SK-N-SH treated with all-trans-retinoic acid at 6 μM for 48 hours (cell line): ENCODE measurements around the gene USP15.
A peak's percentile ranks its signal among the peaks of the same experiment; 100 is the strongest.
"Not testable (repeated sequence)": the region's sequence is repeated elsewhere in the genome, so short reads cannot be mapped to it uniquely, and the experiment has no call there.

Source experiments
- ATAC-seq: fragments of 200-7000 bp; cut with Tn5 transposase; 3 replicates; pipeline ENCODE4 v1.9.1; 2020; ENCODE audit warnings: mild to moderate bottlenecking, moderate library complexity
- ARNTL ChIP-seq: fragments of 450-650 bp; formaldehyde crosslinking; IDR thresholded peaks from 2 replicates; pipeline ENCODE4 v1.5.0; 2020; ENCODE audit warnings: low read depth, mild to moderate bottlenecking, moderate library complexity, borderline replicate concordance
- CREB5 ChIP-seq: fragments of 250-450 bp; sonication (Bioruptor Pico); IDR thresholded peaks from 2 replicates; pipeline ENCODE4 v1.5.1; 2020; ENCODE audit warnings: low read depth, mild to moderate bottlenecking, moderate library complexity
- CSDC2 ChIP-seq: fragments of 250-450 bp; sonication (Bioruptor Pico); IDR thresholded peaks from 2 replicates; pipeline ENCODE4 v1.5.0; 2020; ENCODE audit warnings: mild to moderate bottlenecking, moderate library complexity
- ESRRG ChIP-seq: fragments of 250-450 bp; sonication (Bioruptor Pico); IDR thresholded peaks from 2 replicates; pipeline ENCODE4 v1.6.1; 2021; ENCODE audit warnings: mild to moderate bottlenecking
- GLIS3 ChIP-seq: fragments of 250-450 bp; sonication (Bioruptor Pico); IDR thresholded peaks from 2 replicates; pipeline ENCODE4 v1.5.0; 2020; ENCODE audit warnings: mild to moderate bottlenecking, moderate library complexity
- ISL1 ChIP-seq: fragments of 250-450 bp; sonication (Bioruptor Pico); IDR thresholded peaks from 2 replicates; pipeline ENCODE4 v2.1.2; 2022; ENCODE audit warnings: mild to moderate bottlenecking, moderate library complexity
- OSR1 ChIP-seq: fragments of 250-450 bp; sonication (Bioruptor Pico); IDR thresholded peaks from 2 replicates; pipeline ENCODE4 v1.8.0; 2022; ENCODE audit warnings: moderate library complexity, mild to moderate bottlenecking, inconsistent platforms
- PPARA ChIP-seq: fragments of 250-450 bp; sonication (Bioruptor Pico); IDR thresholded peaks from 2 replicates; pipeline ENCODE4 v1.5.0; 2020; ENCODE audit warnings: mild to moderate bottlenecking, borderline replicate concordance
- TCF4 ChIP-seq: fragments of 250-450 bp; sonication (Bioruptor Pico); IDR thresholded peaks from 2 replicates; pipeline ENCODE4 v1.8.0; 2021; ENCODE audit warnings: mild to moderate bottlenecking, moderate library complexity, borderline replicate concordance
- TOX ChIP-seq: fragments of 250-450 bp; sonication (Bioruptor Pico); IDR thresholded peaks from 2 replicates; pipeline ENCODE4 v1.8.0; 2021; ENCODE audit warnings: mild to moderate bottlenecking, moderate library complexity, borderline replicate concordance
- ZC3H10 ChIP-seq: fragments of 250-450 bp; sonication (Bioruptor Pico); IDR thresholded peaks from 2 replicates; pipeline ENCODE4 v1.5.1; 2021; ENCODE audit warnings: mild to moderate bottlenecking, moderate library complexity
- ZFP3 ChIP-seq: fragments of 250-450 bp; sonication (Bioruptor Pico); IDR thresholded peaks from 2 replicates; pipeline ENCODE4 v1.5.0; 2020; ENCODE audit warnings: mild to moderate bottlenecking, moderate library complexity
- ZFP30 ChIP-seq: fragments of 450-650 bp; formaldehyde crosslinking; IDR thresholded peaks from 2 replicates; pipeline ENCODE4 v1.5.0; 2022; ENCODE audit warnings: mild to moderate bottlenecking, moderate library complexity
- ZNF565 ChIP-seq: fragments of 450-650 bp; formaldehyde crosslinking; conservative IDR thresholded peaks from 2 replicates; pipeline ENCODE4 v1.5.0; 2020; ENCODE audit warnings: low read depth, mild to moderate bottlenecking, moderate library complexity
- ZNF70 ChIP-seq: fragments of 450-650 bp; formaldehyde crosslinking; IDR thresholded peaks from 2 replicates; pipeline ENCODE4 v1.5.0; 2020; ENCODE audit warnings: mild to moderate bottlenecking, moderate library complexity
- ZNF8 ChIP-seq: fragments of 450-650 bp; formaldehyde crosslinking; IDR thresholded peaks from 2 replicates; pipeline ENCODE4 v1.5.0; 2020; ENCODE audit warnings: mild to moderate bottlenecking, moderate library complexity
- TF ChIP-seq, protein P1 (sequence below): fragments of 250-450 bp; sonication (Bioruptor Pico); IDR thresholded peaks from 2 replicates; pipeline ENCODE4 v1.5.0; 2020; ENCODE audit warnings: mild to moderate bottlenecking, moderate library complexity
- TF ChIP-seq, protein P2 (sequence below): fragments of 250-450 bp; sonication (Bioruptor Pico); IDR thresholded peaks from 2 replicates; pipeline ENCODE4 v1.8.0; 2020; ENCODE audit warnings: mild to moderate bottlenecking, moderate library complexity, borderline replicate concordance
- TF ChIP-seq, protein P3 (sequence below): fragments of 250-450 bp; sonication (Bioruptor Pico); IDR thresholded peaks from 2 replicates; pipeline ENCODE4 v1.5.1; 2021; ENCODE audit warnings: mild to moderate bottlenecking, moderate library complexity

USP15 gene

DNA sequence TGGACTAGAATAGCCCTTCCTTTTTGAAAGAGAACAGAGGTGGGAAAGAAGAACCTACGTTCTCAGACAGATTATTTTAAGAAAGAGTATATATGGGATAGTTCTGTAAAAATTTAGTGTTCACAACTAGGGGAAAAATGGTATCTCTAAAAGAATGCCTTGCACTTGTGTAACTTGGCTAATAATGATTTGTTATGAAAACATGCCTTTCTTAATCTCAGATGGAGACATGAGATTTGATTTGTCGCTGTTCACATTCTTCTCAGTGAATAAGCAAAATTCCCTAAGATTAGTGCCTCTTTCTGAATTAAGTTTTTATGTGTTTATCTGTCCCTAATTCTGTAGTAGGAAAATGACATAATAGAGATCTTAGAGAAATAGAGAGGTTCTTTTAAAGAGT, 100.8 kb downstream of the USP15 start:
- ATAC-seq: no peak
- TF ChIP-seq GLIS3 (no peak), ZFP30 (no peak), CREB5 (CRISPR knock-in tag) (no peak), ISL1 (CRISPR knock-in tag) (peak; percentile 74), PPARA (CRISPR knock-in tag) (no peak), ESRRG (CRISPR knock-in tag) (no peak), TCF4 (CRISPR knock-in tag) (no peak)
- TF ChIP-seq, protein P1, sequence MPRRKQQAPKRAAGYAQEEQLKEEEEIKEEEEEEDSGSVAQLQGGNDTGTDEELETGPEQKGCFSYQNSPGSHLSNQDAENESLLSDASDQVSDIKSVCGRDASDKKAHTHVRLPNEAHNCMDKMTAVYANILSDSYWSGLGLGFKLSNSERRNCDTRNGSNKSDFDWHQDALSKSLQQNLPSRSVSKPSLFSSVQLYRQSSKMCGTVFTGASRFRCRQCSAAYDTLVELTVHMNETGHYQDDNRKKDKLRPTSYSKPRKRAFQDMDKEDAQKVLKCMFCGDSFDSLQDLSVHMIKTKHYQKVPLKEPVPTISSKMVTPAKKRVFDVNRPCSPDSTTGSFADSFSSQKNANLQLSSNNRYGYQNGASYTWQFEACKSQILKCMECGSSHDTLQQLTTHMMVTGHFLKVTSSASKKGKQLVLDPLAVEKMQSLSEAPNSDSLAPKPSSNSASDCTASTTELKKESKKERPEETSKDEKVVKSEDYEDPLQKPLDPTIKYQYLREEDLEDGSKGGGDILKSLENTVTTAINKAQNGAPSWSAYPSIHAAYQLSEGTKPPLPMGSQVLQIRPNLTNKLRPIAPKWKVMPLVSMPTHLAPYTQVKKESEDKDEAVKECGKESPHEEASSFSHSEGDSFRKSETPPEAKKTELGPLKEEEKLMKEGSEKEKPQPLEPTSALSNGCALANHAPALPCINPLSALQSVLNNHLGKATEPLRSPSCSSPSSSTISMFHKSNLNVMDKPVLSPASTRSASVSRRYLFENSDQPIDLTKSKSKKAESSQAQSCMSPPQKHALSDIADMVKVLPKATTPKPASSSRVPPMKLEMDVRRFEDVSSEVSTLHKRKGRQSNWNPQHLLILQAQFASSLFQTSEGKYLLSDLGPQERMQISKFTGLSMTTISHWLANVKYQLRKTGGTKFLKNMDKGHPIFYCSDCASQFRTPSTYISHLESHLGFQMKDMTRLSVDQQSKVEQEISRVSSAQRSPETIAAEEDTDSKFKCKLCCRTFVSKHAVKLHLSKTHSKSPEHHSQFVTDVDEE (CRISPR knock-in tag): no peak

- no peak for ATAC-seq
These were observed 103.3 kb downstream of the USP15 start for GRCh38 chr12:62363506-62363905.

DNA sequence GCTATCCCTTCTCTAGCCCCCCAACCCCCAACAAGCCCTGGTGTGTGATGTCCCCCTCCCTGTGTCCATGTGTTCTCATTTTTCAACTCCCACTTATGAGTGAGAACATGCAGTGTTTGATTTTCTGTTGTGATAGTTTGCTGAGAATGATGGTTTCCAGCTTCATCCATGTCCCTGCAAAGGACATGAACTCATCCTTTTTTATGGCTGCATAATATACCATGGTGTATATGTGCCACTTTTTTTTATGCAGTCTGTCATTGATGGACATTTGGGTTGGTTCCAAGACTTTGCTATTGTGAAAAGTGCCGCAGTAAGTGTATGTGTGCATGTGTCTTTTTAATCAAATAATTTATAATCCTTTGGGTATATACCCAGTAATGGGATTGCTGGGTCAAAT, 104.5 kb downstream of the USP15 start:
- not testable (repeated sequence) for ATAC-seq

More at GRCh38 chr12:62363506-62363905, 103.3 kb downstream of the USP15 start:
- TF ChIP-seq, protein P2, sequence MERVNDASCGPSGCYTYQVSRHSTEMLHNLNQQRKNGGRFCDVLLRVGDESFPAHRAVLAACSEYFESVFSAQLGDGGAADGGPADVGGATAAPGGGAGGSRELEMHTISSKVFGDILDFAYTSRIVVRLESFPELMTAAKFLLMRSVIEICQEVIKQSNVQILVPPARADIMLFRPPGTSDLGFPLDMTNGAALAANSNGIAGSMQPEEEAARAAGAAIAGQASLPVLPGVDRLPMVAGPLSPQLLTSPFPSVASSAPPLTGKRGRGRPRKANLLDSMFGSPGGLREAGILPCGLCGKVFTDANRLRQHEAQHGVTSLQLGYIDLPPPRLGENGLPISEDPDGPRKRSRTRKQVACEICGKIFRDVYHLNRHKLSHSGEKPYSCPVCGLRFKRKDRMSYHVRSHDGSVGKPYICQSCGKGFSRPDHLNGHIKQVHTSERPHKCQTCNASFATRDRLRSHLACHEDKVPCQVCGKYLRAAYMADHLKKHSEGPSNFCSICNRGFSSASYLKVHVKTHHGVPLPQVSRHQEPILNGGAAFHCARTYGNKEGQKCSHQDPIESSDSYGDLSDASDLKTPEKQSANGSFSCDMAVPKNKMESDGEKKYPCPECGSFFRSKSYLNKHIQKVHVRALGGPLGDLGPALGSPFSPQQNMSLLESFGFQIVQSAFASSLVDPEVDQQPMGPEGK (CRISPR knock-in tag): no peak
- TF ChIP-seq GLIS3: no peak
- TF ChIP-seq ZNF8 (CRISPR knock-in tag): no peak
- TF ChIP-seq ESRRG (CRISPR knock-in tag): no peak
- no peak for TF ChIP-seq ZNF70 (CRISPR knock-in tag)
- TF ChIP-seq PPARA (CRISPR knock-in tag): no peak
- TF ChIP-seq CREB5 (CRISPR knock-in tag): no peak
- no peak for TF ChIP-seq OSR1 (CRISPR knock-in tag)
- no peak for TF ChIP-seq ZFP3 (CRISPR knock-in tag)
- TF ChIP-seq ZNF565 (CRISPR knock-in tag): no peak
- TF ChIP-seq TCF4 (CRISPR knock-in tag): no peak
- no peak for TF ChIP-seq ARNTL (CRISPR knock-in tag)
- TF ChIP-seq, protein P3, sequence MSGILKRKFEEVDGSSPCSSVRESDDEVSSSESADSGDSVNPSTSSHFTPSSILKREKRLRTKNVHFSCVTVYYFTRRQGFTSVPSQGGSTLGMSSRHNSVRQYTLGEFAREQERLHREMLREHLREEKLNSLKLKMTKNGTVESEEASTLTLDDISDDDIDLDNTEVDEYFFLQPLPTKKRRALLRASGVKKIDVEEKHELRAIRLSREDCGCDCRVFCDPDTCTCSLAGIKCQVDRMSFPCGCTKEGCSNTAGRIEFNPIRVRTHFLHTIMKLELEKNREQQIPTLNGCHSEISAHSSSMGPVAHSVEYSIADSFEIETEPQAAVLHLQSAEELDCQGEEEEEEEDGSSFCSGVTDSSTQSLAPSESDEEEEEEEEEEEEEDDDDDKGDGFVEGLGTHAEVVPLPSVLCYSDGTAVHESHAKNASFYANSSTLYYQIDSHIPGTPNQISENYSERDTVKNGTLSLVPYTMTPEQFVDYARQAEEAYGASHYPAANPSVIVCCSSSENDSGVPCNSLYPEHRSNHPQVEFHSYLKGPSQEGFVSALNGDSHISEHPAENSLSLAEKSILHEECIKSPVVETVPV (CRISPR knock-in tag): no peak
- no peak for TF ChIP-seq ZC3H10
- TF ChIP-seq, protein P1 (CRISPR knock-in tag): no peak
- TF ChIP-seq CSDC2 (CRISPR knock-in tag): no peak
- TF ChIP-seq ZFP30: no peak
- TF ChIP-seq TOX (CRISPR knock-in tag): no peak
- TF ChIP-seq, all 23 proteins: peak for 0

DNA sequence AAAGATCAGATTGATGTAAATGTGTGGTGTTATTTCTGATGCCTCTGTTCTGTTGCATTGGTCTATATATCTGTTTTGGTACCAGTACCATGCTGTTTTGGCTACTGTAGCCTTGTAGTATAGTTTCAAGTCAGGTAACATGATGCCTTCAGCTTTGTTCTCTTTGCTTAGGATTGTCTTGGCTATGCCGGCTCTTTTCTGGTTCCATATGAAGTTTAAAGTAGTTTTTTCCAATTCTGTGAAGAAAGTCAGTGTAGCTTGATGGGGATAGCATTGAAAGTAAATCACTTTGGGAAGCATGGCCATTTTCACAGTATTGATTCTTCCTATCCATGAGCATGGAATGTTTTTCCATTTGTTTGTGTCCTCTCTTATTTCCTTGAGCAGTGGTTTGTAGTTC, 105.6 kb downstream of the USP15 start:
- ATAC-seq: not testable (repeated sequence)

DNA sequence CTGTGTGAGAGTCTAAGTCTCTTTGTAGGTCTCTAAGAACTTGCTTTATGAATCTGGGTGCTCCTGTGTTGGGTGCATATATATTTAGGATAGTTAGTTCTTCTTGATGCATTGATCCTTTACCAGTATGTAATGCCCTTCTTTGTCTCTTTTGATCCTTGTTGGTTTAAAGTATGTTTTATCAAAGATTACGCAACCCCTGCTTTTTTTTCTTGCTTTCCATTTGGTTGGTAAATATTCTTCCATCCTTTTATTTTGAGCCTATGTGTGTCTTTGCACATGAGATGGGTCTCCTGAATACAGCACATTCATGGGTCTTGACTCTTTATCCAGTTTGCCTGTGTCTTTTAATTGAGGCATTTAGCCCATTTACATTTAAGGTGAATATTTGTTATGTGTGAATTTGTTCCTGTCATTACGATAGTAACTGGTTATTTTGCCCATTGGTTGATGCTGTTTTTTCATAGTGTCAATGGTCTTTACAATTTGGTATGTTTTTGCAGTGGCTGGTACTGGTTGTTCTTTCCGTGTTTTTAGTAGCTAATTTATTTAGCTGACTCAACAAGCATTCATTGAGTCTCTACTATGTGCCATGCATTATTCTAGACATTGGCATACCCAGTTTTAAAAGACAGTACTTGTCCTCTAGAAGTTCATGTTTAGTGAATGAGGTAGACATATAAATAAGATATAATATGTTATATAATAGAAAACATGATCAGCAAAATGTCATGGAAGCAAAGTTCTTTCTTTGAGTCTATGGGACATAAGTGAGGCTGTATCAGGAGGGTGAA, 108.4 kb downstream of the USP15 start:
- not testable (repeated sequence) for ATAC-seq
